Epithelial cell of esophagus (primary cell): ENCODE results near the gene PARVB.
A peak's percentile ranks its signal among the peaks of the same experiment; 100 is the strongest.

Source experiments
- DNase-seq: peaks from one replicate; pipeline ENCODE4 v3.0.0; 2010; ENCODE audit warnings: low read depth
- H3K4me3 ChIP-seq: 2 replicates; pipeline ENCODE4 v1.5.1; 2011; ENCODE audit warnings: mild to moderate bottlenecking, low read length, control low read depth
- TF ChIP-seq, protein P1 (sequence below): IDR thresholded peaks from 2 replicates; pipeline ENCODE4 v1.5.1; 2011; ENCODE audit warnings: low read depth, mild to moderate bottlenecking, low read length, control low read depth, inconsistent platforms; ENCODE audit not compliant: insufficient read depth; ENCODE audit errors: missing control alignments

PARVB gene

DNA sequence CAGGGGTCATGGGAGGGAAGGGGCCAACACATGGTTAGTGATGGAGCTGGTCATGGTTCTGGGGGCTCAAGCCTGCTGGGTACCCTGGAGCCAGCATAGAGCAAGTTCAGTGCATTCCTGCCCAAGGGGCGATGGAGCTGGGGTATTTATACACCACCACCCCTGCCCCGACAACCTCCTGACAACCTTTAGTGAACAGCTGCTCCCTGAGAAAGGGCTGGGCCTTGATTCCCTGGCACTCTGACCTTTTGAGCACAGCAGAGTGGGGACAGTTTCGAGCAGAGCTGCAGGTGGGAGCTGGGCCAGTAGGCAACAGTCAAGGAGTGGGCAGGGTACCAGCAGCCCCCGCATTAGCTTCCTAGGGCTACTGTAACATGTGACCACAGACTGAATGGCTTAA lies 162.6 kb downstream of the PARVB start:
- H3K4me3 ChIP-seq = no peak overlapping the region
- TF ChIP-seq, protein P1, sequence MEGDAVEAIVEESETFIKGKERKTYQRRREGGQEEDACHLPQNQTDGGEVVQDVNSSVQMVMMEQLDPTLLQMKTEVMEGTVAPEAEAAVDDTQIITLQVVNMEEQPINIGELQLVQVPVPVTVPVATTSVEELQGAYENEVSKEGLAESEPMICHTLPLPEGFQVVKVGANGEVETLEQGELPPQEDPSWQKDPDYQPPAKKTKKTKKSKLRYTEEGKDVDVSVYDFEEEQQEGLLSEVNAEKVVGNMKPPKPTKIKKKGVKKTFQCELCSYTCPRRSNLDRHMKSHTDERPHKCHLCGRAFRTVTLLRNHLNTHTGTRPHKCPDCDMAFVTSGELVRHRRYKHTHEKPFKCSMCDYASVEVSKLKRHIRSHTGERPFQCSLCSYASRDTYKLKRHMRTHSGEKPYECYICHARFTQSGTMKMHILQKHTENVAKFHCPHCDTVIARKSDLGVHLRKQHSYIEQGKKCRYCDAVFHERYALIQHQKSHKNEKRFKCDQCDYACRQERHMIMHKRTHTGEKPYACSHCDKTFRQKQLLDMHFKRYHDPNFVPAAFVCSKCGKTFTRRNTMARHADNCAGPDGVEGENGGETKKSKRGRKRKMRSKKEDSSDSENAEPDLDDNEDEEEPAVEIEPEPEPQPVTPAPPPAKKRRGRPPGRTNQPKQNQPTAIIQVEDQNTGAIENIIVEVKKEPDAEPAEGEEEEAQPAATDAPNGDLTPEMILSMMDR = no peak
- no peak for DNase-seq

DNA sequence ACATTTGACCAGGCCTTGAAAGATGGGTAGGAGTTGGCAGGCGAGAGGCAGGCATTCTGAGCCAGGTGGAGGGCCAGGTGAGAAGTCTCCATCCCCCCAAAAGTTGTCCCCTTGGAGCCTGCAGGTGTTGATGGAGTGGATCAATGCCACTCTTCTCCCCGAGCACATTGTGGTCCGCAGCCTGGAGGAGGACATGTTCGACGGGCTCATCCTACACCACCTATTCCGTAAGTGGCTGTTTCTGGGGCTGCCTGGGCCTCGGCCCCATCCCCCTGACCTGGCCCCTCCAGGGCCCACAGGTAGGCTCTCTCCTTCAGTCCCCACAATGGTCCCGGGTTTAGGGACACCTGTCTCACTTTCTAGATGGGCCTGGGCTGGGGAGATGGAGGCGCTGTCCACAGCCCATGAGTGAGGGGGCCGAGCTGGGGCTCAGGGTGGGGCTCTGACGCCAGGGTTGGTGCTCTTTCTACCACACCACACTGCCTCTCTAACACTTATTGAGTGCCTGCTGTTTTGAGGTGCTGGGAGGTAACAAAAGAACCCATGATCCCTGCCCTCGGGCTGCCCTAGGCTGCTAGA lies 163.6 kb downstream of the PARVB start:
- H3K4me3 ChIP-seq = no peak overlapping the region
- TF ChIP-seq, protein P1 = no peak
- DNase-seq = no peak

DNA sequence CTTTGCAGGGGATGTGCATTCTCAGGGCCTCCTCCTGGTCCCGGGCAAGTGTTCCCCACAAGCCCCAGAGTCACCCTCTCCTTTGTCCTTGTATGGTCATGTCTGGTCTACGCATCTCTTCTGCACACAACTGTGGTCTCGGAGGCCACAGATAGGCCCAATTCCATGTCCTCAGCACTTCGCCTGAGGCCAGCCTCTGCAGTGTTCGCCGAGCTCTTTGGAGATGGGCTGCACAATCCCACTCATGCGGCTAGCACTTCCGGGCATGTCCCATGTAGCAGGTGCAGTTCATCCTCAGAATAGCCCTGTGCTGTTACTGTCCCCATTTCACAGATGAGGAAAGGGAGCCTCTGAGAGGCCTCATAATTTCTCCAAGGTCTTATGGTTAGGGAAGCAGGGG lies 164.2 kb downstream of the PARVB start:
- TF ChIP-seq, protein P1 = no peak
- no peak for DNase-seq
- no peak overlapping the region for H3K4me3 ChIP-seq

DNA sequence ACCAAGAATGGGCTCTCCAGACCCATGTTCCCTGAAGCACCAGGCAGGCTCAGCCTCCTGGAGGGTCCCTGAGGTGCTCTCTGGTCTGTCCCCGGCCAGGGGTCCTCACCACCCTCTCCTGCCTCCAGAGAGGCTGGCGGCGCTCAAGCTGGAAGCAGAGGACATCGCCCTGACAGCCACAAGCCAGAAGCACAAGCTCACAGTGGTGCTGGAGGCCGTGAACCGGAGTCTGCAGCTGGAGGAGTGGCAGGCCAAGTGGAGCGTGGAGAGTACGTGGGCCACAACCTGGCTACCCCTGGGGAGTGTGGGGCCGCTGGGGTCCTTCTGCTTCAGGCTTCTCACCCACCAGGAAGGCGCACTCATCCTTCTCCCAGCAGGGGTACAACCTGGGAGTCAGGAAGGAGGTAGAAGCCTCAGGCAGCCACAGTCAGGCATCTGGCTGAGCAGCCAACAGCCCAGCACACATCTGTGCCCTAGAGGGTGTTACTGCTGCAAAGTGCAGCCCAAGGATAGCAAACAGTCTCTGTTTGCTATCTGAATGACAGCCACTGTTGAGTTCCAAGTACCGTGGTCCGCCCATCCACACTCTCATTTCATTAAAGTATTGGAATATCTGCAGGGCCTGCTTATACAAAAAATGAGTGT lies 165.0 kb downstream of the PARVB start:
- no peak for DNase-seq
- H3K4me3 ChIP-seq = no peak overlapping the region
- TF ChIP-seq, protein P1 = no peak

DNA sequence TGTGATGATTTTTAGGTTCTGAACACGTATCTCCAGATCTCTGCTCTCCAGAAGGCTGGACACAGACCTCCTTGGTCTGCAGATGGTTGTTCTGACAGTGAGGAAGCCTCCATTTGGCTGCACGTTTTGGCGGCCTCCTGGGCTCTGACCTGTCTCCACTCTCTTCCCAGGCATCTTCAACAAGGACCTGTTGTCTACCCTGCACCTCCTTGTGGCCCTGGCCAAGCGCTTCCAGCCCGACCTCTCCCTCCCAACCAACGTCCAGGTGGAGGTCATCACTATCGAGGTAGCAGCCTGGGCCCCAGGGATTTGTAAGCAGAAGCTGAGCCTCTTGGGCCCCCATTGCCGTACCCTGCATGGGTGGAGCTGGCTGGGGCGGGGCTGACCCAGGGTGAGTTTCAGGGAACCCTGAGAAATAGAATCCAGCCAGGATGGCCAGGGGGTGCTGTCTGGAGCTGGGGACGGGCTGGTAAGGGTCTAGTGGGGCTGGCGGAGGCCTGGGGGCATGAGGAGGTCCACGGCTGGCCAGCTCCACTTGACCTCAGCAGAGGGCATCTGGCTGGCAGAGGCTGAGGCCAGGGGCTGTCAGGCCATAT lies 166.4 kb downstream of the PARVB start:
- DNase-seq = no peak
- TF ChIP-seq, protein P1 = no peak
- H3K4me3 ChIP-seq = no peak overlapping the region

DNA sequence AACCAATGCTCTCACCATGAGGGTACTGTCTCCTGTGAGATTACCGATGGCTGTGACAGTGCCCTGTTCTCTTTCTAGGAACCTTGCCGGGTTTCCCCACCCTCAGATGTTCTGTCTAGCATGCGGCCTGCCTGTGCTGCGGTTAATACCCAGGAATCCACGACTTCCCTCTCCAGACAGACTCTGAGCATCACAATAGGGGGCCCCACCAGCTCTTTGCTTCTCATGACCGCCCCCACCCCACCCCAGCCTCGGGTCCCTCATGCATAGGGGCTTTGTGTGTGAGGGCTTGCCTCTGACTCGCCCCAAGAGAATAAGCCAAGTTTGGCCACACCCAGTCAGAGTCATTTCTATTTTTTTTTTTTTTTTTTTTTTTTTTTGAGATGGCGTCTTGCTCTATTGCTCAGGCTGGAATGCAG lies 166.9 kb downstream of the PARVB start:
- peak; percentile 25 for DNase-seq
- TF ChIP-seq, protein P1 = no peak

More for the DNA sequence above, 166.9 kb downstream of the PARVB start:
- H3K4me3 ChIP-seq = no peak overlapping the region
